GM06990 (cell line): Measurements from ENCODE around the gene EN2.

Experiments
- DNase-seq: peaks from one replicate; pipeline ENCODE4 v3.0.0-alpha.2; 2011; ENCODE audit not compliant: insufficient read length; ENCODE audit errors: extremely low read depth
- H3K27me3 ChIP-seq: replicated peaks from 2 replicates; pipeline ENCODE4 v1.6.0; 2011; ENCODE audit warnings: low read length; ENCODE audit not compliant: control insufficient read depth, insufficient read depth
- H3K36me3 ChIP-seq: 2 replicates; pipeline ENCODE4 v1.5.1; 2011; ENCODE audit warnings: low read length; ENCODE audit not compliant: control insufficient read depth, insufficient read depth
- H3K4me3 ChIP-seq: replicated peaks from 2 replicates; pipeline ENCODE4 v1.5.1; 2011; ENCODE audit warnings: low read depth, mild to moderate bottlenecking, control low read depth, low read length
- TF ChIP-seq, protein P1 (sequence below): IDR thresholded peaks from 2 replicates; pipeline ENCODE4 v1.5.1; 2011; ENCODE audit warnings: low read length, control low read depth, mild to moderate bottlenecking, inconsistent platforms; ENCODE audit not compliant: insufficient read depth, poor library complexity, severe bottlenecking

EN2 gene

DNA sequence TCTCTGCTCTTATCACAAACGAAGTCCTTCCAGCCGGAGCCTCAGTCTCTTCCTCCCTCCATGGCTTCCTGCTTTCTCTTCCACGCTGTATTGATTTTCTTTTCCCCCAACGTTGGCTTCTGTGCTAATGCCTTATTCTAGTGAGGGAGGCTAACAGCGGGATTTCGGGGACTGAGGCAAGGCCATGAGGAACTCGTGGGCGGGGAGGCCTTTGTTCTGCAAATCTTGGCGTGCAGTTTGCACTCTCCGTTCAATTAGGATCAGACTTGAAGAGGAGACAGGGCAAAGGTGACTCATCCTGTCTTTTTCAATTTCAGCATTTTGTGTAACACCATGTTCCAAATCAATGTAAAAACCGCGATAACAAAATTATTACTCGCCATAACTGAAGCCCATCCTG lies 25.3 kb downstream of the EN2 start:
- H3K4me3 ChIP-seq = no peak overlapping the region
- H3K36me3 ChIP-seq = no peaks in the 10 kb centered on the region
- peaks cover 3% of the 10 kb centered on the region; the same call in 1 of the 2 replicates for H3K27me3 ChIP-seq
- DNase-seq = no peak
- TF ChIP-seq, protein P1, sequence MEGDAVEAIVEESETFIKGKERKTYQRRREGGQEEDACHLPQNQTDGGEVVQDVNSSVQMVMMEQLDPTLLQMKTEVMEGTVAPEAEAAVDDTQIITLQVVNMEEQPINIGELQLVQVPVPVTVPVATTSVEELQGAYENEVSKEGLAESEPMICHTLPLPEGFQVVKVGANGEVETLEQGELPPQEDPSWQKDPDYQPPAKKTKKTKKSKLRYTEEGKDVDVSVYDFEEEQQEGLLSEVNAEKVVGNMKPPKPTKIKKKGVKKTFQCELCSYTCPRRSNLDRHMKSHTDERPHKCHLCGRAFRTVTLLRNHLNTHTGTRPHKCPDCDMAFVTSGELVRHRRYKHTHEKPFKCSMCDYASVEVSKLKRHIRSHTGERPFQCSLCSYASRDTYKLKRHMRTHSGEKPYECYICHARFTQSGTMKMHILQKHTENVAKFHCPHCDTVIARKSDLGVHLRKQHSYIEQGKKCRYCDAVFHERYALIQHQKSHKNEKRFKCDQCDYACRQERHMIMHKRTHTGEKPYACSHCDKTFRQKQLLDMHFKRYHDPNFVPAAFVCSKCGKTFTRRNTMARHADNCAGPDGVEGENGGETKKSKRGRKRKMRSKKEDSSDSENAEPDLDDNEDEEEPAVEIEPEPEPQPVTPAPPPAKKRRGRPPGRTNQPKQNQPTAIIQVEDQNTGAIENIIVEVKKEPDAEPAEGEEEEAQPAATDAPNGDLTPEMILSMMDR = no peak

DNA sequence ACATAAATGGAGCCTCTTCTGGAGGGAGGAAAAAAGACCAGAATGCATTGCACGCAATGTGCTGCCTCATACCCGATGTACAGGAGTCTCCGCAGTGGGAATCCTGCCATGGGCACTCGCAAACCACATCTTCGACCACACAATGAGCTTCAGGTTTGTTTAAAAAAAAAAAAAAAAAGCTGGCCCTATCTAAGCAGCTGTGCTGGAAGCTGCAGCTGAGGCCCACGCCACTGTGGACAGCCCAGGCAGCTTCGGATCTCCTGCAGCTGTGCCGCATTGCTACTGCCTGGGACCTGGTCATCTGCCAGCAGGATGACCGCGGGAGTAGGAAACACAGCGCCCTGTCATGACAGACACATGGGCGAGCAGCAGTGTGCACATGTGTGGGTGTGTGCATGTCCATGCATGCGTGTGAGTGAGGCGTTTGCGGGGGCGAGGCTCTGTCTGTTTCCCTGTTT lies 26.0 kb downstream of the EN2 start:
- TF ChIP-seq, protein P1 = no peak
- no peak overlapping the region for H3K4me3 ChIP-seq
- H3K27me3 ChIP-seq = peaks cover 3% of the 10 kb centered on the region; the same call in 1 of the 2 replicates
- H3K36me3 ChIP-seq = no peaks in the 10 kb centered on the region
- DNase-seq = no peak

DNA sequence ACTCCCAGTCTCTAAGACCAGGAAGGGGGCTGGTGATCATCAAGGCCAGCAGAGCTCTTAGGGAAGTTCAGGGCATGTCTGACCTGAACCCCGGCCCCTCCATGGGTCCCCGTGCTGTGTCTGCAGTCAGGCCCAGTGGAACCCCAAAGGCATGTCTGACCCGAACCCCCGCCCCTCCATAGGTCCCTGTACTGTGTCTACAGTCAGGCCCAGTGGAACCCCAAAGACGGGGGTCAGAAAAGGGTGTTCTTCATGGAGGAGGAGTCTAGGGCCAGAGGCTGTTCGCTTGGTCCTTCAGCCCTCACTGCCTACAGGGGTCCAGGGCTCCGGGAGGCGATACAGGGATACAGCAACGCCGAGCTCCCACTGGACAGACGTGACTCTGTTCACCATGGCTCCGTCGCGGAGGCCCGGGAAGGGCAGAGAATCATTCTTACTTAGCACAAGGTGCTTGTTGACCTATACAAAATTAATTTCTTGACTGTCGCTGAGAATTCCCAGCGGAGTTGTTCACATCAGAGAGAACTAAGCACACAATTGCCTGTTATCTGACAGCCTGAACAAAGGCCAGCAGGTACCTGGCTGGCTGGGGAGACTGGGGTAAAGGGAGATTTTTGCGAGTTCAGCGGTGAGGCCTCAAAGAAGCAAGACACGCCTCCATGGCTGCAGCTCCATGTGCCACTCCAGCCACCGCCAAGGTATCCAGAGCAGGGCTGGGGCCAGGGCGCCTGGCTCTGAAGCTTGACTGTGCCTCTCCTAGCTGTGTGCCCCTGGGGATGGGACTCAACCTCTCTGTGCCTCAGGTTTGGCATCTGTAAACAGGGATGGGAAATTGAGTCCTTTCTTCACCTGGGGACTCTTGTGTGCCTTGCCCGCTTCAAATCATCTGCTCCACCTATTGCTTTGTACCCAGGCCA lies 26.8 kb downstream of the EN2 start:
- H3K36me3 ChIP-seq = no peaks in the 10 kb centered on the region
- TF ChIP-seq, protein P1 = no peak
- no peak overlapping the region for H3K4me3 ChIP-seq
- H3K27me3 ChIP-seq = peaks cover 3% of the 10 kb centered on the region; the same call in 1 of the 2 replicates
- no peak for DNase-seq

DNA sequence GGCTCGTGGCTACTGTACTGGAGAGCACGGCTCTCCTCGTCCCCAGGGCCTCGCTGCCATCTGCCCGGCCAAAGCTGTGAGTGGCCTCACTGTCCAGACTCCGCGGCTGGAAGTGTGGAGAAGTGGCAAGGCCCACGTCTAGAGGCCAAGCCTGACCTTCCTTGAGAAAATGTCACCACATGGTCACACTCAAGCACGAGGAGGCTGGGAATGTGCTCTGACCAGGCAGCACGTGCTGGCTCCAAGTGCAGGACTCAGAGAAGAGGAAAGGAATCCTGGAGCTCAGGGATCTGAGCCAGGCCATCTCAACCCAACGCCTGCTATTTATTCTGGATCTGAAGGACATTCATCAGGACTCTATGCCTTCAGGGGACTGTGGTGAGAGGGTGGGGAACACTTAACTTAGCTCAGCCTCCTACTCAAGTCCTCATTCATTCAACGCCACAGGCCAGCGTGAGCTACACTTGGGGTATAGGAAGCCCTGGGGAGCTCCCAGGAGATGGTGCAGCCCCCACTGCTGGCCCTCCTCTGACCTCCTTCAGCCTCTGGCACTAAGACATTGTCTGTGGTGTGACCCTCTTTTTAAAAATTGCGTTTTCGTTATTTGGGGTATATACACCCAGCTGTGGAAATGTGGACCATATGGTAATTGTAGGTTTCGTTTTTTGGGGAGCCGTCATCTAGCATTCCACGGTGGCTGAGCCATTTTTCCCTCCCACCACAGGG lies 29.0 kb downstream of the EN2 start:
- Histone ChIP-seq H3K36me3 (no peaks in the 10 kb centered on the region), H3K4me3 (no peak overlapping the region), H3K27me3 (peaks cover 3% of the 10 kb centered on the region; the same call in 1 of the 2 replicates)
- TF ChIP-seq, protein P1 = no peak
- no peak for DNase-seq

DNA sequence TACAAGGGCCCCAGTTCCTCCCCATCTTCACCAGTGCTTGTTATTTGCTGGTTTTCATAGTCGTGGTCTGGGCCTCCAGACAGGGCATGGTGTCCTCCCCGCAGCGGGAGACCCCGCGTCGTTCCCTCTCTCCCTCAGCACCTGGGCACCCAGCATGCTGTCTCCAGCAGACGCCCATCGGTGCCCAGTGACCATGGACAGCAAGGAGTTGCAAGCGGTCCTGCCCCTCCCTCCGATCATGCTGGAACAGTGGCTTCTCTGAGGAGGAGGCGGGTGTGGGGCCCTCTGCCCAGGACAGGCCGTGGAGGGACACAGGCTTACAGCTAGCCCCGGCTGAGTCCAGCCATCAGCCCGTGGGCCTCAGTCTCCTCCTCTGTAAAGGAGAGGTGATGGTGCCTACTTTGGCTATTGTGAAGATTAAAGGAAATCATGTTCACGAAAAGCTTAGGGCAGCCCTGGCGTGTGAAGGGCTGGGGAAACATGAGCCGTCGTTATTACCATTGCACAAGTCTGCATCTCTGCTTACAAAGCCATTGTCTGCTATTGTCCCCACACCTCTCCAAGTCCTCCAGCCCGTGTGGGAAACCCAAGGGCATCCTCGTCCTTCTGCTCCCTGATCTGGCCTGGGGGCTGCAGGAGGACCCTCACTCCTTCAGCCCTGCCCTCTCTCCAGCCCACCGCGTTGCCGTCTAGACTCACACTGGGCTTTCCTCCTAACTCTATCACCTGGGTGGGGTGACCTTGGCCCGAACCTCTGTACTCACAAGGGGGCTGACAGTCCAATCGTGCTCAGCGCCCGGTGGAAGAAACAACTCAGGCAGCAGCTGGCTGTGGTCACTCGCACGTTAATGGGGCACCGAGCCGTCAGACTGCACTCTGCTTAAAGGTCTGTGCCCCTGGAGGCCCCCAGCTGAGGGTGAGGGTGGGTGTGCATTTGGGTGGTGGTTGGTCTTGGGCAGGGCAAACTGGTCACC lies 29.9 kb downstream of the EN2 start:
- Histone ChIP-seq H3K4me3 (no peak overlapping the region), H3K27me3 (peaks cover 3% of the 10 kb centered on the region; the same call in 1 of the 2 replicates), H3K36me3 (no peaks in the 10 kb centered on the region)
- DNase-seq = no peak
- TF ChIP-seq, protein P1 = no peak
